Measurements from ENCODE around the gene SMIM8.
A peak's percentile ranks its signal among the peaks of the same experiment; 100 is the strongest.
"Not testable (repeated sequence)": the region's sequence is repeated elsewhere in the genome, so short reads cannot be mapped to it uniquely, and the experiment has no call there.

The SMIM8 gene

GRCh38 chr6:87322304-87323212 is at the start of gene SMIM8:
TSS of gene SMIM8 (plus strand) at chr6:87322588. CDS start at chr6:87337032, 14,444 bp downstream.
- peak; percentile 77 for DNase-seq (ENCODE audit: low read depth, low spot score)

GRCh38 chr6:87274660-87275274 is 47.6 kb upstream of the SMIM8 start:
- DNase-seq (ENCODE audit: low read depth, low spot score), result no peak

- DNase-seq (ENCODE audit: low read depth, low spot score), result no peak
These were observed 45.8 kb upstream of the SMIM8 start for GRCh38 chr6:87276624-87277023.

- DNase-seq (ENCODE audit: low read depth, low spot score), result no peak
These were observed 45.3 kb upstream of the SMIM8 start for GRCh38 chr6:87277123-87277522.

GRCh38 chr6:87279196-87279595 is 43.2 kb upstream of the SMIM8 start:
- DNase-seq (ENCODE audit: low read depth, low spot score), result no peak

GRCh38 chr6:87281426-87281825 is 41.0 kb upstream of the SMIM8 start:
- no peak for DNase-seq (ENCODE audit: low read depth, low spot score)

GRCh38 chr6:87282743-87283142 is 39.6 kb upstream of the SMIM8 start:
- DNase-seq (ENCODE audit: low read depth, low spot score), result no peak

- DNase-seq (ENCODE audit: low read depth, low spot score), result no peak
These were observed 38.9 kb upstream of the SMIM8 start for GRCh38 chr6:87283461-87283860.

- no peak for DNase-seq (ENCODE audit: low read depth, low spot score)
These were observed 35.1 kb upstream of the SMIM8 start for GRCh38 chr6:87287251-87287650.

- no peak for DNase-seq (ENCODE audit: low read depth, low spot score)
These were observed 32.8 kb upstream of the SMIM8 start for GRCh38 chr6:87289571-87289970.

GRCh38 chr6:87291883-87292282 is 30.5 kb upstream of the SMIM8 start:
- no peak for DNase-seq (ENCODE audit: low read depth, low spot score)

- DNase-seq (ENCODE audit: low read depth, low spot score), result no peak
These were observed 28.9 kb upstream of the SMIM8 start for GRCh38 chr6:87293526-87293925.

GRCh38 chr6:87297119-87297518 is 25.3 kb upstream of the SMIM8 start:
- no peak for DNase-seq (ENCODE audit: low read depth, low spot score)

- not testable (repeated sequence) for DNase-seq (ENCODE audit: low read depth, low spot score)
These were observed 21.1 kb upstream of the SMIM8 start for GRCh38 chr6:87301277-87301676.

GRCh38 chr6:87308970-87309369 is 13.4 kb upstream of the SMIM8 start:
- no peak for DNase-seq (ENCODE audit: low read depth, low spot score)

- no peak for DNase-seq (ENCODE audit: low read depth, low spot score)
These were observed 9.5 kb upstream of the SMIM8 start for GRCh38 chr6:87312860-87313259.

GRCh38 chr6:87315071-87315470 is 7.3 kb upstream of the SMIM8 start:
- no peak for DNase-seq (ENCODE audit: low read depth, low spot score)

- no peak for DNase-seq (ENCODE audit: low read depth, low spot score)
These were observed 3.0 kb upstream of the SMIM8 start for GRCh38 chr6:87319271-87319987.

GRCh38 chr6:87323880-87324279 is 1.5 kb downstream of the SMIM8 start:
- DNase-seq (ENCODE audit: low read depth, low spot score), result not testable (repeated sequence)

GRCh38 chr6:87330961-87331360 is 8.6 kb downstream of the SMIM8 start:
- DNase-seq (ENCODE audit: low read depth, low spot score), result no peak

GRCh38 chr6:87333033-87333432 is 10.6 kb downstream of the SMIM8 start:
- no peak for DNase-seq (ENCODE audit: low read depth, low spot score)

GRCh38 chr6:87333591-87334181 is 11.3 kb downstream of the SMIM8 start:
- no peak for DNase-seq (ENCODE audit: low read depth, low spot score)

Measured in activated naive CD8-positive, alpha-beta T cell treated with anti-CD3 and anti-CD28 coated beads, Interleukin-2, amount 50 U/mL, for 16 hours (primary cell).